GM23338 (cell line): ENCODE measurements around the gene SLC9C1.

Experiments
- CTCF ChIP-seq, 2 experiments: fragments of 200-600 bp in 1 of 2; sonication (generic) in 1 of 2; conservative IDR thresholded peaks; 2 replicates each; pipeline versions ENCODE4 v1.5.1 to v1.6.1; 2016 to 2017; ENCODE audit warnings: antibody characterized with exemption in 2 of 2, low read depth in 2 of 2, mild to moderate bottlenecking in 2 of 2, moderate library complexity in 1 of 2
- POLR2AphosphoS5 ChIP-seq: IDR thresholded peaks from 2 replicates; pipeline ENCODE4 v1.6.1; 2016; ENCODE audit warnings: antibody characterized with exemption, low read depth

DNA sequence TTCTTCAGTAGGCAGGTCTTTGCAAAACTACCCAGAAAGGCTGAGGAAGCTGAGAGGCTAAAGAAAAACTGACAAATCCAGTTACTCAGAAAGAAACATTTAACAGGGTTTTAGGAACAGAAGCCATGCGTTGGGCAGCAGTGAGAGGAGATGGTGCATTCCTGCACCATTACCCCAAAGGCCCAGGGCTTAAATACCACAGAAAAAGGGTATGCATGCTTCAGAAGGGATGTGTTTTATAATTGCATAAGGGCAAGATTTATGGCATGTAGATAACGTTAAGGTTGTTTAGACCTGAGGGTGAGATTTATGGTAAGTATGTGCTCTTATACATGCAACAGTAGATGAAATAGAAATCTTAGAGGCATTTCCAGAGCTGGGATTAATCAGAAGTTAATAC is 197.8 kb downstream of the SLC9C1 start:
- no peak for TF ChIP-seq POLR2AphosphoS5
- no peak for TF ChIP-seq CTCF (conservative IDR thresholded peaks at IDR 0.05; ENCODE audit: low read depth in 2 of 2)
